Spinal cord (tissue), 10 donors: Measurements from ENCODE around the gene CDKN2D. TPM values are rescaled to one million over a fixed set of nuclear protein-coding genes. Genes with fewer than 3 reads are reported as not detected.
A peak's percentile ranks its signal among the peaks of the same experiment; 100 is the strongest.
"Not testable (repeated sequence)": the region's sequence is repeated elsewhere in the genome, so short reads cannot be mapped to it uniquely, and the experiment has no call there.

Source experiments
- DNase-seq, 6 donors: peaks; one replicate each; pipeline versions ENCODE4 v3.0.0 to v3.0.0-alpha.2; 2013 to 2015; ENCODE audit warnings: low spot score in 6 of 6, low read depth in 4 of 6
- H3K27ac ChIP-seq: one replicate; pipeline ENCODE4 v1.5.1; 2013; ENCODE audit warnings: low read depth, low read length, control low read depth
- H3K27me3 ChIP-seq: one replicate; pipeline ENCODE4 v1.6.1; 2013; ENCODE audit warnings: low read length; ENCODE audit not compliant: control insufficient read depth, insufficient read depth
- H3K36me3 ChIP-seq: one replicate; pipeline ENCODE4 v1.6.1; 2013; ENCODE audit warnings: low read length; ENCODE audit not compliant: control insufficient read depth, insufficient read depth
- H3K4me1 ChIP-seq: one replicate; pipeline ENCODE4 v1.6.1; 2013; ENCODE audit warnings: low read length; ENCODE audit not compliant: control insufficient read depth, insufficient read depth
- H3K4me3 ChIP-seq: one replicate; pipeline ENCODE4 v1.5.1; 2013; ENCODE audit warnings: low read depth, low read length, control low read depth
- H3K9me3 ChIP-seq: one replicate; pipeline ENCODE4 v1.6.1; 2013; ENCODE audit warnings: low read length; ENCODE audit not compliant: control insufficient read depth, insufficient read depth
- WGBS: methylation state at CpG from one replicate; pipeline ENCODE4 v1.1.5; 2013; ENCODE audit warnings: missing lambda C conversion rate; ENCODE audit not compliant: insufficient coverage; 5-methylcytosine and 5-hydroxymethylcytosine counted together
- polyA plus RNA-seq, 2 donors: library from polyadenylated mRNA; unstranded; fragments of 120-200 nt; gene quantifications; one replicate each; pipeline ENCODE4 v1.2.1, GENCODE V29; 2013; ENCODE audit not compliant: insufficient read length in 2 of 2
- total RNA-seq, 2 donors: library from RNA; depleted of rRNA in 1 of 2; stranded (reverse); fragments of 120-200 nt in 1 of 2; fragments of >200 nt in 1 of 2; gene quantifications; one replicate each; pipeline versions ENCODE4 v1.2.3 to v1.2.4, GENCODE V29; 2013 to 2014
- donor health status: healthy.

CDKN2D gene
- total and polyA plus RNA-seq, 4 donors = 25.6 to 173 (median 109) TPM

DNA sequence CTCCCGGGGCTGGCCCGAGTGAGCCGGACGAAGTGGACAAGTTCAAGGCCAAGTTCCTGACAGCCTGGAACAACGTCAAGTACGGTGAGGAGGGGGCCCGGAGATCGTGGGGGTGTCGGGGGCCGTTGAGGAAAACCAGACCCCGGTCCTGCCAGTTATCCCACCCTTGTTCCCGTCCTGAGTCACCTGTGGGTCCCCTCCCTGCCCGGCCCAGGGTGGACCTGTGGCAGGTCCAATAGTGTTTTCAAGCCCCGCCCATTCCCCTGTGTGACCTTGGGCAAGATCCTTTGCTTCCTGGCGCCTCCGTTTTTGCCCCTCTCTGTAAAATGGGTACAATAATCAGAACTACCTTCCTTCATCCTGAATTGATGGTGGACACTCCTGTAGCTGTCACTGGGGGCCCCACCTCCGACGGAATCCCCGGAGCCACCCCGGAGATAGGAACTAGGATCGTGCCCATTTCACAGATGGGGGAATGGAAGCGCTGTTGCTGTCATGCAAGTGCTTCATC, 24.5 kb downstream of the CDKN2D start:
- WGBS = 13% methylated on average over 18 of the region's 22 CpGs
- H3K4me3 ChIP-seq = peak overlapping the region; percentile 68
- H3K27me3 ChIP-seq = no peaks in the 10 kb centered on the region
- peak in 1 of 6 donors; percentile 34 for DNase-seq
- peak overlapping the region; percentile 15 for H3K27ac ChIP-seq
- H3K36me3 ChIP-seq = peaks cover 37% of the 10 kb centered on the region
- H3K9me3 ChIP-seq = no peaks in the 10 kb centered on the region
- peaks cover 22% of the 10 kb centered on the region for H3K4me1 ChIP-seq

DNA sequence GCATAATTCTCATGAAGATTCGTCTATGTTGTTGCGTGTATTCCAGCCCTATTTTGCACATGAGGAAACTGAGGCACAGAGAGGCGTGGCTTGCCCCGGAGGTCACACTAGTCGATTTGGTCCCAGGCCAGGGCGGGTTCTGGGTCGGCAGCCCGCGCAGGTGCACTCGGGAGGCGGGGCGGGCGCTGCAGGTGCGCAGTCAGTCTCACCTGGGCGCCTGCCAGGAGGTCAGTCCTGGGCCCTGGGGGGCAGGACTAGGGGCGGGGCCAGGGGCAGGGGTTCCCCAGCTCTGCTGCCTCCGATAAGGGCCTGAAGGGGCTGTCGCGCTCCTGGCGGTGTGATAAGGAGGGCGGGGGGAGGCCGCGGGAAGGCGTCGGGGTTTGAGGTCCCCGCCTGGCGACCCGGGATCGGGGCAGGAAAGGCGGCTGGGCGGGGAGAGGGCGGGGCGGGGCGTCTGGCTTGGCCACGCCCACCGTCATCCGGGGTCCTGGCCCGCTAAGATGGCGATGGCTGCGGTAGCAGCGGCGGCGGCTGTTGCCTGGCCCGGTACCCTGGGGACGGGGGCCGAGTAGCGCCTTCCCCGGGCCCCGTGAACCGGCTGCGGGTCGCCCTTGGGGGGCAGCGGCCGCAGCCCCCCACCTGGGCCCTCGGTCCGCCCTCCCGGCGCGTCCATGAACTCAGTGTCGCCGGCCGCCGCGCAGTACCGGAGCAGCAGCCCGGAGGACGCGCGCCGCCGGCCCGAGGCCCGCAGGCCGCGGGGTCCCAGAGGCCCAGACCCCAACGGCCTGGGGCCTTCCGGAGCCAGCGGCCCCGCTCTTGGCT, 25.1 kb downstream of the CDKN2D start, which contains the start of gene ATG4D:
ATG4D (plus strand) TSS at position 485 of the 822 bp plus-strand sequence; CDS start at position 672, 187 bp downstream.
- Histone ChIP-seq H3K9me3 (no peaks in the 10 kb centered on the region), H3K27ac (peak within 1 kb of the TSS; percentile 33), H3K27me3 (no peaks in the 10 kb centered on the region), H3K4me1 (peaks cover 22% of the 10 kb centered on the region), H3K36me3 (peaks cover 30% of the 10 kb centered on the region), H3K4me3 (peak within 1 kb of the TSS; percentile 68)
- WGBS = 1% methylated on average over 79 of the region's 79 CpGs
- peak in 3 of 6 donors; percentile 53 to 91 (median 90) for DNase-seq

DNA sequence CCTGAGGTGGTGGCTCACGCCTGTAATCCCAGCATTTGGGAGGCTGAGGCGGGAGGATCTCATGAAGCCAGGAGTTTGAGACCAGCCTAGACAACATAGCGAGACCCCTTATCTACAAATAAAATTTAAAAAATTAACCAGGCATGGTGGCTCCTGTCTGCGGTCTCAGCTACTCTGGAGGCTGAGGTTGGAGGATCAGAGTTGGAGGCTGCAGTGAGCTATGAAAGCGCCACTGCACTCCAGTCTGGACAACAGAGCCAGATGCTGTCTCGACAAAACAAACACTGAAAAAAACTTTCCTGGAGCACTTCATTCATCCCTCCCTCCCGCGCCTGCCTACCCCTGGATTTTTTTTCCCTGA, 25.7 kb downstream of the CDKN2D start:
- 53% methylated on average over 5 of the region's 8 CpGs for WGBS
- no peak overlapping the region for H3K27ac ChIP-seq
- DNase-seq = no peak

DNA sequence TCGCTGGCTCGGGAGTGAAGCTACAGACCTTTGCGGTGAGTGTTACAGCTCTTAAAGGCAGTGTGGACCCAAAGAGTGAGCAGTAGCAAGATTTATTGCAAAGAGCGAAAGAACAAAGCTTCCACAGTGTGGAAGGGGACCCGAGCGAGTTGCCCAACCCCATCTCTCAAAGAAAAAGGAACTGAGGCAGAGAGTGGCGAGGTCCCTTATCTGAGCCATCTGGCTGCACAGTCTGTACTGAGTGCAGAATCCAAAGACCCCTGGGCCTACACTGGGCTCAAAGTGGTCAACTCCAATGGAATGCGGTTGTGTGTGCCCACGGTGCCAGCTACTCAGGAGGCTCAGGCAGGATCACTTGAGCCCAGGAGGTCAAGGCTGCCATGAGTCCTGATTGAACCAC, 29.8 kb downstream of the CDKN2D start:
- H3K9me3 ChIP-seq, H3K27me3 ChIP-seq, DNase-seq, H3K27ac ChIP-seq, H3K4me3 ChIP-seq, H3K36me3 ChIP-seq, H3K4me1 ChIP-seq: not testable (repeated sequence)
- 63% methylated on average over 6 of the region's 9 CpGs for WGBS

More for the DNA sequence above, 25.7 kb downstream of the CDKN2D start:
- Histone ChIP-seq H3K36me3 (peaks cover 24% of the 10 kb centered on the region), H3K9me3 (no peaks in the 10 kb centered on the region), H3K4me1 (peaks cover 22% of the 10 kb centered on the region), H3K27me3 (no peaks in the 10 kb centered on the region), H3K4me3 (peak overlapping the region; percentile 68)

DNA sequence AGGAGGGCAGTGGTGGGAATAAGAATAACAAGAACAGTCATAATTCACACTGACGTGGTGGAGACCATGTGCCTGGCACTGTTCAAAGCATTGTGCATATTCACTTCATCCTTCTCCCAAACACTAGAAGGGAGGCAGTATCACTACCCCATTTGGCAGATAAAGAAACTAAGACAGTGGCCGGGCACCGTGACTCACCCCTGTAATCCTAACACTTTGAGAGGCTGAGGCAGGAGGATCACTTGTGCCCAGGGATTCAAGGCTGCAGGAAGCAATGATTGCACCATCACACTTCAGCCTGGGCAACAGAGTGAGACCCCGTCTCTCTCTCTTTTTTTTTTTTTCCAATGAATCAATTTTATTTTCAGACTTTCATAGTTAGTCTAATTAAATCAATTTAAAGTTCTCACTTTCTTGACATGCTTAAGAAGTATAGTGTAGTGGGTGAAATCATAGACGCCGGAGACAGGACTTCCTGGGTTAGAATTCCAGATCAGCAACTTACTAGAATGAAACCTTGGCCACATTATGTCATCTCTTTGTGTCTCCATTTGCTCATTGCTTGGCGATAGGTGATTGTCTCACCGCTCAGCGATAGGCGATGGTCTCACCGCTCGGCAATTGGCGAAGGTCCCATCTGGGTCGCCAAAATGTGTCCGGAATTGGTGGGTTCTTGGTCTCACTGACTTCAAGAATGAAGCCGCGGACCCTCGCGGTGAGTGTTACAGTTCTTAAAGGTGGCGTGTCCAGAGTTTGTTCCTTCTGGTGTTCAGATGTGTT, 30.4 kb downstream of the CDKN2D start:
- Histone ChIP-seq H3K27ac (no peak overlapping the region), H3K4me1 (peaks cover 5% of the 10 kb centered on the region), H3K27me3 (no peaks in the 10 kb centered on the region), H3K4me3 (no peak overlapping the region), H3K36me3 (no peaks in the 10 kb centered on the region), H3K9me3 (no peaks in the 10 kb centered on the region)
- no peak for DNase-seq
- WGBS = 86% methylated on average over 8 of the region's 20 CpGs

DNA sequence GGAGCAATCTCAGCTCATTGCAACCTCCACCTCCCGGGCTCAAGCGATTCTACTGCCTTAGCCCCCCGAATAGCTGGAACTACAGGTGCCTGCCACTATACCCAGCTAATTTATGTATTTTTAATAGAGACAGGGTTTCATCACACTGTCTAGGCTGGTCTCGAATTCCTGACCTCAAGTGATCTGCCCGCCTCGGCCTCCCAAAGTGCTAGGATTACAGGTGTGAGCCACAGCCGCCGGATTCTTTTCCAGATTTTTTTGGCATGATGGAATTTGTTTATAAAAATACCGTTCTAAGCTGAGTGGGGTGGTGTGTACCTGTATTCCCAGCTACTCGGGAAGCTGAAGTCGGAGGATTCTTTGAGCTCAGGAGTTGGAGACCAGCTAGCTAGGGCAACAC, 31.1 kb downstream of the CDKN2D start:
- H3K27ac ChIP-seq = no peak overlapping the region
- H3K9me3 ChIP-seq = no peaks in the 10 kb centered on the region
- no peak for DNase-seq
- no peaks in the 10 kb centered on the region for H3K36me3 ChIP-seq
- H3K4me3 ChIP-seq = no peak overlapping the region
- H3K4me1 ChIP-seq = no peaks in the 10 kb centered on the region
- H3K27me3 ChIP-seq = no peaks in the 10 kb centered on the region
- WGBS = 86% methylated on average over 6 of the region's 11 CpGs

DNA sequence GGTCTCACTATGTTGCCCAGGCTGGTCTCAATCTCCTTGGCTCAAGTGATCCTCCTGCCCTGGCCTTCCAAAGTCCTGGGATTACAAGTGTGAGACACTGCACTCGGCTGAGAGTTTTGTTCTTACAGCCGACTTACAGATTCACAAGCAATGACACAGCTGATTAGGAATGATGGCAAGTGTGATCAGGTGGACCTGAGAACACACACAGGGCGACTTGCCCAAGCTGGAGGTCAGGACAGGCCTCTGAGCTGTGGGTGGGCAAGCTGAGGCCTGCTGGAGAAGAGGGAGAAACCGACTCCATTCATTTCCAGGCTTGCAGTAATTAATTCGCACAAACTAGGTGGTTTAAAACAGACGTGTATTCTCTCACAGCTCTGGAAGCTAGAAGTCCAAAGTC, 33.2 kb downstream of the CDKN2D start:
- Histone ChIP-seq H3K4me3 (no peak overlapping the region), H3K36me3 (no peaks in the 10 kb centered on the region), H3K9me3 (no peaks in the 10 kb centered on the region), H3K4me1 (no peaks in the 10 kb centered on the region), H3K27ac (no peak overlapping the region), H3K27me3 (no peaks in the 10 kb centered on the region)
- no peak for DNase-seq
- WGBS = 76% methylated on average over 4 of the region's 6 CpGs

DNA sequence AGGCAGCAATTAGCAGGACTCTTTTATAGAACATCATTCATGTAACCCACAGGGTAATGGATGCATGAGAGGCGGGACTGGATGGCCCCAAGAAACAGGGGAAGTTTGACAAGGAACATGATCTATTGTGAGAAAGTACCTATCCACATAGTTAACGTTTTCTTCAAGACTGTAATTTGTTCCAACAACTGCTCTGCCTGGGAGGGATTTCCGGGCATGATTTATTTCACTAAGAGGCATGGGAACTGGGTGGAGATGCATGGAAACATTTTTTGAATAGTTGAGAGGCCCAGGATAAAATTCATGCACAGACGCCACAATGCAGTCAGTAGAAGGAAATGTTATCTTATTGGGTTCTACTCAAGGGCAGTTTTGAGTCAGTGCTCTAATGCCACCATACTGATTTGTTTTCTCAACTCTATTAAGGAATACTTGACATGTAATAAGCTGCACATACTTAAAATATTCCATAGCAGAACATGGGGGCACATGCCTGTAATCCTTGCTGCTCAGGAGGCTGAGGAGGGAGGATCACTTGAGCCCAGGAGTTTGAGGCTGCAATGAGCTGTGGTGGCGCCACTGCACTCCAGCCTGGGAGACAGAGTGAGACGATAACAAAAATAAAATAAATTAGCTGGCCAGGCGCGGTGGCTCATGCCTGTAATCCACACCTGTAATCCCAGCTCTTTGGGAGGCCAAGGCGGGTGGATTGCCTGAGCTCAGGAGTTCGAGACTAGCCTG, 35.0 kb downstream of the CDKN2D start:
- 81% methylated on average over 4 of the region's 10 CpGs for WGBS
- Histone ChIP-seq H3K36me3 (no peaks in the 10 kb centered on the region), H3K27me3 (no peaks in the 10 kb centered on the region), H3K4me3 (no peak overlapping the region), H3K4me1 (no peaks in the 10 kb centered on the region), H3K9me3 (no peaks in the 10 kb centered on the region), H3K27ac (no peak overlapping the region)
- DNase-seq = no peak

DNA sequence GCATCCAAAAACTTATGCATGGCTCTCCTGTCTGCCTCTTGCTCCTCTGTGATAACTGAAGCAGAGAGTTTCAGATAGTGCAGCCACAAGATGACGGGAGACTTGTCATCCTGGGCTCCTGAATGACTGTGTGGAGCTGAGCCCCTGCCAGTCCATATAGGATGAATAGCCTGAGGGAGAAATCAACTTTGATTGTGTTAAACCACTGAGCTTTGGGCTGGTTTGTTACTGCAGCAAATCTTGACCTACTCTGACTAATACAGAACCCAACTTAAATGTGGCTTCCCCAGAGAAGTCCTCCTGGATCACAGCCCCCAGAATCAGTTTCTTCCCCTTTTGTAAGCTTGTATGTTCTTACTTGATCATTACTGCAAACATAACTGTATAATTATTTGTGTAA, 36.3 kb downstream of the CDKN2D start:
- Histone ChIP-seq H3K9me3 (no peaks in the 10 kb centered on the region), H3K27me3 (no peaks in the 10 kb centered on the region), H3K4me3 (no peak overlapping the region), H3K36me3 (no peaks in the 10 kb centered on the region), H3K4me1 (no peaks in the 10 kb centered on the region), H3K27ac (no peak overlapping the region)
- WGBS = 90% methylated on average over 1 of the region's 1 CpG
- DNase-seq = no peak
